Spleen (tissue), 11 donors: ENCODE measurements around the gene RHBDD3. TPM values are rescaled to one million over a fixed set of nuclear protein-coding genes. Genes with fewer than 3 reads are reported as not detected.

Experiments used
- DNase-seq: peaks from one replicate; pipeline ENCODE4 v3.0.0-alpha.2; 2020
- H3K27ac ChIP-seq, 8 donors: fragments of 200-600 bp; sonication (generic) in 7 of 8; 1 replicate in 4 of 8; 2 replicates in 4 of 8; pipeline versions ENCODE4 v1.5.0 to v1.8.0; 2016 to 2021; ENCODE audit warnings: inconsistent platforms in 4 of 8, mild to moderate bottlenecking in 4 of 8, moderate library complexity in 1 of 8
- H3K27me3 ChIP-seq, 7 donors: fragments of 200-600 bp; sonication (generic) in 6 of 7; replicated peaks in 1 of 7; 1 replicate in 4 of 7; 2 replicates in 3 of 7; pipeline versions ENCODE4 v1.5.0 to v1.8.0; 2016 to 2021; ENCODE audit warnings: inconsistent platforms in 3 of 7, mild to moderate bottlenecking in 1 of 7
- H3K36me3 ChIP-seq, 6 donors: fragments of 200-600 bp; sonication (generic) in 5 of 6; 1 replicate in 4 of 6; 2 replicates in 2 of 6; pipeline versions ENCODE4 v1.5.0 to v1.8.0; 2016 to 2021; ENCODE audit warnings: inconsistent platforms in 2 of 6
- H3K4me1 ChIP-seq, 6 donors: fragments of 200-600 bp; sonication (generic) in 5 of 6; 1 replicate in 3 of 6; 2 replicates in 3 of 6; pipeline versions ENCODE4 v1.5.0 to v1.8.0; 2016 to 2021; ENCODE audit warnings: inconsistent platforms in 3 of 6
- H3K4me3 ChIP-seq, 8 donors: fragments of 200-600 bp; sonication (generic) in 7 of 8; 1 replicate in 4 of 8; 2 replicates in 4 of 8; pipeline versions ENCODE4 v1.5.0 to v1.8.0; 2016 to 2021; ENCODE audit warnings: inconsistent platforms in 4 of 8, mild to moderate bottlenecking in 4 of 8, moderate library complexity in 2 of 8
- H3K9me3 ChIP-seq, 8 donors: fragments of 200-600 bp; sonication (generic) in 7 of 8; 1 replicate in 4 of 8; 2 replicates in 4 of 8; pipeline versions ENCODE4 v1.5.0 to v1.8.0; 2016 to 2021; ENCODE audit warnings: inconsistent platforms in 4 of 8
- CTCF ChIP-seq, 11 experiments: fragments of 200-600 bp in 7 of 11; fragments of 450-650 bp in 4 of 11; sonication (generic) in 4 of 11; IDR thresholded peaks in 8 of 11; conservative IDR thresholded peaks in 3 of 11; 1 replicate in 7 of 11; 2 replicates in 4 of 11; pipeline versions ENCODE4 v1.4.0 to v1.8.0; 2016 to 2021; ENCODE audit warnings: antibody characterized with exemption in 11 of 11, inconsistent platforms in 4 of 11, mild to moderate bottlenecking in 1 of 11
- POLR2A ChIP-seq, 3 donors: fragments of 450-650 bp; IDR thresholded peaks; one replicate each; pipeline ENCODE4 v1.5.1; 2017; ENCODE audit warnings: antibody characterized with exemption in 3 of 3, mild to moderate bottlenecking in 1 of 3
- POLR2AphosphoS5 ChIP-seq, 3 donors: sonication (generic); formaldehyde crosslinking; IDR thresholded peaks; one replicate each; pipeline ENCODE4 v1.5.1; 2017; ENCODE audit warnings: antibody characterized with exemption in 3 of 3
- WGBS, 5 donors: extraction: QIAGEN DNeasy Blood & Tissue Kit in 3 of 5; methylation state at CpG; one replicate each; pipeline versions ENCODE4 v1.1.5 to v1.1.7; 2013 to 2018; 5-methylcytosine and 5-hydroxymethylcytosine counted together
- intact Hi-C: fragments of 100-400 bp; cut with DNase I; formaldehyde crosslinking; loops from one replicate; pipeline ENCODE4 v1.15.0; 2023; ENCODE audit warnings: low total_unique reads
- polyA plus RNA-seq, 3 donors: library from polyadenylated mRNA; stranded (reverse); fragments of 200-250 nt; gene quantifications; one replicate each; pipeline ENCODE4 v1.2.1, GENCODE V29; 2013
- total RNA-seq, 7 donors: library from RNA; depleted of rRNA in 3 of 7; stranded (reverse); fragments of >200 nt in 3 of 7; fragmentation: NEBNext Ultra II Directional in 4 of 7; extraction: Animal tissue kit (Norgen Biotek cat#: 25700) in 4 of 7; gene quantifications; one replicate each; pipeline versions ENCODE4 v1.1.0 to v1.2.1, GENCODE V29; 2016 to 2021
- donor health status: healthy with polysubstance abuse.
- donor health status: DM: no; HTN: no; CAD: no; lungs with moderate emphysema.
- donor health status: DM: no; HTN: no; CAD: no.
- donor health status: Bipolar disorder and iron deficiency.
- donor health status: healthy.
- donor health status: DM: no; HTN: no; CAD: no.
- donor health status: DM: yes; HTN: yes; CAD: no.

Gene RHBDD3
- total and polyA plus RNA-seq, 10 donors: 16.3 to 45.8 (median 24.7) TPM

GRCh38 chr22:29259253-29259899, 8.4 kb downstream of the RHBDD3 start:
- TF ChIP-seq CTCF (IDR thresholded peaks at IDR 0.05 in 8 of 11, conservative IDR thresholded peaks at IDR 0.05 in 3 of 11) (peak in 1 of 11 experiments; percentile 14), POLR2AphosphoS5 (IDR thresholded peaks at IDR 0.05) (no peak)
- WGBS, 5 donors: 82 to 90% (median 88%) methylated on average over 10 to 11 of the region's 11 CpGs
- Histone ChIP-seq H3K27me3 (no peaks in the 10 kb centered on the region), H3K27ac (no peak overlapping the region), H3K4me3 (no peak overlapping the region), H3K4me1 (peaks cover 0 to 18% (median 4%) of the 10 kb centered on the region in 6 donors), H3K9me3 (no peaks in the 10 kb centered on the region), H3K36me3 (peaks cover 0 to 79% (median 4%) of the 10 kb centered on the region in 6 donors)
- DNase-seq: no peak
- intact Hi-C loops: no loop called here

GRCh38 chr22:29258407-29259252, 9.2 kb downstream of the RHBDD3 start:
- Histone ChIP-seq H3K27me3 (no peaks in the 10 kb centered on the region), H3K4me1 (peaks cover 0 to 11% (median 2%) of the 10 kb centered on the region in 6 donors), H3K27ac (peak overlapping the region in 1 of 8 donors; percentile 53), H3K36me3 (peaks cover 0 to 79% (median 4%) of the 10 kb centered on the region in 6 donors), H3K4me3 (no peak overlapping the region), H3K9me3 (no peaks in the 10 kb centered on the region)
- intact Hi-C loops: no loop called here
- TF ChIP-seq CTCF (IDR thresholded peaks at IDR 0.05 in 8 of 11, conservative IDR thresholded peaks at IDR 0.05 in 3 of 11) (no peak), POLR2A (IDR thresholded peaks at IDR 0.05) (no peak), POLR2AphosphoS5 (IDR thresholded peaks at IDR 0.05) (peak in 2 of 3 donors; percentile 41 to 54)
- 87 to 93% (median 92%) methylated on average over 5 to 17 of the region's 17 CpGs for WGBS, 5 donors
- peak; percentile 74 for DNase-seq

GRCh38 chr22:29257751-29258181, 10.0 kb downstream of the RHBDD3 start:
- Histone ChIP-seq H3K27ac (peak overlapping the region in 1 of 8 donors; percentile 53), H3K27me3 (no peaks in the 10 kb centered on the region), H3K4me3 (no peak overlapping the region), H3K4me1 (peaks cover 0 to 8% (median 2%) of the 10 kb centered on the region in 6 donors), H3K36me3 (peaks cover 0 to 73% (median 4%) of the 10 kb centered on the region in 6 donors), H3K9me3 (no peaks in the 10 kb centered on the region)
- DNase-seq: no peak
- intact Hi-C loops: no loop called here
- TF ChIP-seq POLR2A (IDR thresholded peaks at IDR 0.05): no peak
- peak; percentile 25 to 57 (median 51) for TF ChIP-seq POLR2AphosphoS5 (IDR thresholded peaks at IDR 0.05)
- 68 to 87% (median 76%) methylated on average over 6 to 8 of the region's 8 CpGs for WGBS, 5 donors

GRCh38 chr22:29256606-29257325, 11.0 kb downstream of the RHBDD3 start:
- H3K27ac ChIP-seq: no peak overlapping the region
- H3K4me1 ChIP-seq: peaks cover 0 to 8% (median 2%) of the 10 kb centered on the region in 6 donors
- no peak overlapping the region for H3K4me3 ChIP-seq
- peaks cover 0 to 64% (median 4%) of the 10 kb centered on the region in 6 donors for H3K36me3 ChIP-seq
- intact Hi-C loops: no loop called here
- WGBS, 5 donors: 84 to 95% (median 90%) methylated on average over 8 of the region's 8 CpGs
- no peaks in the 10 kb centered on the region for H3K9me3 ChIP-seq
- no peak for TF ChIP-seq POLR2AphosphoS5 (IDR thresholded peaks at IDR 0.05)
- TF ChIP-seq POLR2A (IDR thresholded peaks at IDR 0.05): no peak
- no peak for TF ChIP-seq CTCF (IDR thresholded peaks at IDR 0.05 in 8 of 11, conservative IDR thresholded peaks at IDR 0.05 in 3 of 11)
- DNase-seq: no peak
- no peaks in the 10 kb centered on the region for H3K27me3 ChIP-seq
